ENCODE data around the gene PDXDC1.
"Not testable (repeated sequence)": the region's sequence is repeated elsewhere in the genome, so short reads cannot be mapped to it uniquely, and the experiment has no call there.

- TF ChIP-seq CTCF, POLR2A (IDR thresholded peaks at IDR 0.05): not testable (repeated sequence)
Observed at GRCh38 chr16:14932581-14933375, 42.0 kb upstream of the PDXDC1 start.
